NB4 (cell line): ENCODE measurements around the gene ARIH2.

Source experiments
- CTCF ChIP-seq: IDR thresholded peaks from one replicate; pipeline ENCODE4 v1.5.1; 2012; ENCODE audit warnings: low read depth, low read length
- MAX ChIP-seq: IDR thresholded peaks from 2 replicates; pipeline ENCODE4 v1.6.1; 2011; ENCODE audit warnings: low read depth, low read length
- MYC ChIP-seq: IDR thresholded peaks from 2 replicates; pipeline ENCODE4 v1.6.1; 2011; ENCODE audit warnings: low read depth, low read length
- POLR2A ChIP-seq: IDR thresholded peaks from 2 replicates; pipeline ENCODE4 v1.6.1; 2011; ENCODE audit warnings: mild to moderate bottlenecking; ENCODE audit not compliant: insufficient read length; ENCODE audit errors: extremely low read depth

GRCh38 chr3:49032646-49033304 lies 114.1 kb downstream of the ARIH2 start:
- TF ChIP-seq MYC (no peak), CTCF (no peak), MAX (no peak), POLR2A (no peak)
